ENCODE measurements around the gene SCRN1.
"Not testable (repeated sequence)": the region's sequence is repeated elsewhere in the genome, so short reads cannot be mapped to it uniquely, and the experiment has no call there.

Gene SCRN1

DNA sequence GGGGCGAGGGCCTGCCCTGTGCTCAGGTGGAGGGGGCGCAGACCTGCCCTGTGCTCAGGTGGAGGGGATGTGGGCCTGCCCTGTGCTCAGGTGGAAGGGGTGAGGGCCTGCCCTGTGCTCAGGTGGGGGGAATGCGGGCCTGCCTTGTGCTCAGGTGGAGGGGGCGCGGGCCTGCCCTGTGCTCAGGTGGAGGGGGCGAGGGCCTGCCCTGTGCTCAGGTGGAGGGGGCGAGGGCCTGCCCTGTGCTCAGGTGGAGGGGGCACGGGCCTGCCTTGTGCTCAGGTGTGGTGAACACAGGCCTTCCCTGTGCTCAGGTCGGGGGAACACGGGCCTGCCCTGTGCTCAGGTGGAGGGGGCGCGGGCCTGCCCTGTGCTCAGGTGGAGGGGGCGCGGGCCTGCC is 98.8 kb downstream of the SCRN1 start:
- DNase-seq (ENCODE audit: low read depth in 2 of 2) = not testable (repeated sequence)

DNA sequence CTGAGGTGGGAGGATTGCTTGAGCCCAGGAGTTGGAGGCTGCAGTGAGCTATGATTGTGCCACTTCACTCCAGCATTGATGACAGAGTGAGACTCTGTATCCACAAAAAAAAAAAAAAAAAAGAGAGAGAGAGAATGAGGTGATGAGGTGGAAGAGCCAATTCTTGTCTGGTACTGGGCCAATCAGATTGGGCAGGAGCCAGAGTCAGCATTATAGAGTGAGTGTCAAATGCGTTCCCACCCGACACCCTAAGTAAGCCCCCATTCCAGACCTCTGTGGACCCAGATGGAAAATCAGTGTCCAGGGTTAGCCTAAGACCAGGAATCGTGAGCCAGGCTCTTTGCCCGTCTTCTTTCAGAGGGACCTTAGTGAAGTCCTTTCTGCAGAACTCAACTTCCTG is 99.3 kb downstream of the SCRN1 start:
- no peak for DNase-seq (ENCODE audit: low read depth in 2 of 2)

DNA sequence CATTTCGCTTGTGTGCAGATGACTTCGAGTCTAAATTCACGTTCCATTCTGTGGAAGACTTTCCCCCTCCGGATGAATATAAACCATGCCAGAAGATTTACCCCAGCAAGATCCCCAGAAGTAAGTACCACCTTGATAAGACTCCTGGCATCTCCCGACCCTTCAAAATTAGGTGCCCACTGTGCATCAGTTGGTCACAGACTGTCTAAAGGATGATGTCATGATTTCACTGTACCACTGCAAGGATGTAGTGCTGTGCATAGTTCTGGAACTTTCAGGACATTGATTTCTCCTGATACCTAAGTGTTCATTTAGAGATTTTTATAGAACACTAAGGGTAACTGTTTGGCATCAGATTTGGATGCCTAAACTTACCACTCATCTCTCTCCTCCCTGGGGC is 100.3 kb downstream of the SCRN1 start:
- no peak for DNase-seq (ENCODE audit: low read depth in 2 of 2)

DNA sequence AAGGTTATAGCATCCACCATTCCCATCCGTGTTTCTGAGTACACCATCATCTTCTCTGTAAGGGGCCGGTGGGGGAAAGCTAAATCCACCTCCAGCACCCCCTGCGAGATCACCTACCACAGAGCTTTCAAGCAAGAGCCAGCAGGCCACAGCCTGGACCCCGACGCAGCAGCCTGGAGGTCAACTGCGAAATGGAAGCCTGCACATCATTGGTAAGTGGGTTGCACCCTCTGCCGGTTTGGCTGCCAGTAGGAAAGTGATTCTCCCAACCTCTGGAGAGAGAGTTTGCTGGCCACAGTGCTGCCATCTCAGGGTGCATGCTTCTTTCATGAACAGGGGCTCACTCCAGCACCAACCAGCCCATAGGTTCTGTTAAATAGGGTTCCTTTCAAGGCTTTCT is 101.6 kb downstream of the SCRN1 start:
- no peak for DNase-seq (ENCODE audit: low read depth in 2 of 2)

DNA sequence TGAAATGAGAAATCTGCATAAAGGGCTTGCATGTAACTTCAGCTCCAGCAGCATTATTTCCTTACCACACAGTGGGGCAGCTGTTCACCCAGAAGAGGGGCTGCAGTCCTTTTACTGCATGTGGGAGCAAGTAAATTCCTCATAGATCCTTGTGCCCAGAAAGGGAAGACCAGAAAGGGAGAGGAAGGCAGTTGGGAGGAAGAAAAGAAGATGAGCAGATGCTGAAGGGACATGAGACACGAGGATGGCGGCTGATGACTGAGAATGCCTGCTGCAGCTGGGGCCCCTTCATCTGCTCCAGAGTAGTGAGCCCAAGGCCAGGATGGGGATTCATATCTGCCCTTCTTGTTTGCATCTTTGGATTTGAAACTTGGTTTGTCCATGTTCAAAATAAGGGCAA is 102.8 kb downstream of the SCRN1 start:
- DNase-seq (ENCODE audit: low read depth in 2 of 2) = no peak

DNA sequence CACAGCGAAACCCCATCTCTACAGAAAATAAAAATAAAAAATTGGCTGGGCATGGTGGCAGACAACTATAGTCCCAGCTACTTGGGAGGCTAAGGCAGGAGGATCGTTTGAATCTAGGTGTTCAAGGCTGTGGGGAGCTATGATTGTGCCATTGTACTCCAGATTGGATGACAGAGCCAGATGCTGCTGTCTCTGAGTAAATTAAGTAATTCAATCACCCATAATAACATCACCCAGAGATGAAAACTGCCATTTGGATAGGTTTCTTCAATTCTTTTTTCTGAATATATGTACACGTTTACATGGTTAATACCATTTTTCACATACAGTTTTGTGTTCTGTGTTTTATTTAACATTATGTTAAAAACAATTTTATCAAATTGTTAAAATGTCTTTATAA is 104.0 kb downstream of the SCRN1 start:
- no peak for DNase-seq (ENCODE audit: low read depth in 2 of 2)

DNA sequence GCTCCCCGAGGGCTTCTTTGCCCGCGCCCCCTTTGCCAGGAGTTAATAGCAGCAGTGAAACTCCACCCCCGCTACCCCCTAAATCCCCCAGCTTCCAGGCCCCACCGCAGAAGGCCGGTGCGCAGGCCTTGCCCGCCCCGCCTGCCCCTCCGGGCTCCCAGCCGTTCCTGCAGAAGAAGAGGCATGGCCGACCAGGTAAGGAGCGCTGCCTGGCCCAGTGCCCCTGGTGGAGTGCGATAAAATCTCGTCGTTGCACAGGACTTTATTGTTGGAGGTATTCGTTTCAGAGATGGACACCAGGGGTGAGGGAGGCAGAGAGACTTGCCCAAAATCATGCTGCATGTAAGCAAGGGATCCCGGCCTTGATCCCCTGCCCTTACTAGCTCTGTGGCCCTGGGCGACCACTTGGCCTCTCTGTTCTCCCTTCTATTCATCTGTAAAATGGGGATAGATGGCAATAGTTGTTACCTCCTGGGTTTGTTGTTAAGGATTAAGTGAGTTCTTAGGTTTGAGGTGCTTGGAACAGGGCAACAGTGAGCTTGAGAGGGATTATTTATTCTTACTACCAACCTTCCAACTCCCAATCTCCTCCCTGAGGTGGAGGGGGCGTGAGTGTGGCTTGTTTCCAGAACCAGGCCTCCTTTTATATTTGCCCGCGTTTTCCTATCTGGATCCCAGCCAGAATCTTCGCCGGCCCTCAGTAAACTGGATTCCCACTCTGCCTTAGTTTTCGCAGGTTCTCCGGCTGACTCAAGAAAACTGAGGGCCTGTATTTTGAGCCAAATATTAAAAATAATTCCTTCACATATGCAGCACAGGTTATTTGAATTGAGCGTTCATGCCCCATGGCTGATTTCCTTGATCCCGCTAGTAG is 105.0 kb downstream of the SCRN1 start:
- DNase-seq (ENCODE audit: low read depth in 2 of 2) = no peak

DNA sequence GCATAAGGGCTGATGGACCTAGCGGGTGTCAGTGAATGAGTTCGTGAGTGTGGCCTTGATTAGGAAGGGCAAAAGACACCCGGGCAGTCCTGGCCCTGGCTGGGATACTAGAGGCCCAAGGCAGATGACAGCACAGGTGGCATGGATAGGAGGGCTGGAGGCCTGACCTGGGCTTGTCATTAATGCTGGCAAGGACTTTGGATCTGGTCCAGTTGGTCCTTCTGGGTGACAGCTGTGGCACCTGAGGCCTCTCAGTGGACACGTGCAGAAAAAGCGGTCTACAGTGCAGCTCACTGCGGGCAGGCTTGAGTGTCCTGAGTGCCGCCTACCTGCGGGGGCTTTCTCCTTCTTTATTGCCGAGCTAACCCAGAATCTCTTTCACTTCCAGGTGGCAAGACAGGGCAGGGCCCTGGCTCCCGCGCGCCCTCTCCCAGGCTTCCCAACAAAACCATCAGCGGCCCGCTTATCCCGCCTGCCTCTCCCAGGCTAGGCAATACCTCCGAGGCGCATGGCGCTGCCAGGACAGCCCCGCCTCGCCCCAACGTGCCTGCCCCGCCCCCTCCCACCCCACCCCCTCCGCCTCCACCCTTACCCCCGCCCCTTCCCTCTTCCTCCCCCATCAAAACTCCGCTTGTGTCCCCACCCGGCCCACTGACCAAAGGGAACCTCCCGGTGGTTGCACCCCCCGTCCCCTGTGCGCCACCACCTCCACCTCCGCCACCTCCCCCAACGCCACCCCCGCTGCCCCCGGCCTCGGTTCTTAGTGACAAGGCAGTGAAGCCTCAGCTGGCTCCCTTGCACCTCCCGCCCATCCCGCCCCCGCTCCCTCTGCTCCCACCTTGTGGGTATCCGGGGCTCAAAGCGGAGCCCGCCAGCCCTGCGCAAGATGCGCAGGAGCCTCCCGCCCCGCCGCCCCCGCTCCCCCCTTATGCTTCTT is 105.9 kb downstream of the SCRN1 start:
- DNase-seq (ENCODE audit: low read depth in 2 of 2) = no peak

DNA sequence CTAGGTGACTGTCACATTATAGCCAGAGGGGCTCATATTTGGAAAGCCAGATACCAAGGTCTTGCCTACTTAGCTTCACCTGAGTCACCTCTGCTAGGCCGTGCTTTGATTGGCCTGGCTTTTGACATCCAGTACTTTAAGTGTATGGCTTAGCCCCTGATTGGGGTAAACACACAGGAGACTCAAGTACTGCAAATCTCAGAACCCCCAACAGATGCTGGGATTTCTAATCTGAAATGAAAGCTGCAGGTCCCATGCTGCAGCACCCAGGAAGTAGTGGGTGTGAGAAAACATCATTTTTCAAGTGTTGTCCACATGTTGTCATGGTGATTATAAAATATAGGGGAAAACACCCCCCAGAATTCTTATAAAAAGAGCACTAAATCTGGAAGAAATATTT is 107.1 kb downstream of the SCRN1 start:
- DNase-seq (ENCODE audit: low read depth in 2 of 2) = no peak

DNA sequence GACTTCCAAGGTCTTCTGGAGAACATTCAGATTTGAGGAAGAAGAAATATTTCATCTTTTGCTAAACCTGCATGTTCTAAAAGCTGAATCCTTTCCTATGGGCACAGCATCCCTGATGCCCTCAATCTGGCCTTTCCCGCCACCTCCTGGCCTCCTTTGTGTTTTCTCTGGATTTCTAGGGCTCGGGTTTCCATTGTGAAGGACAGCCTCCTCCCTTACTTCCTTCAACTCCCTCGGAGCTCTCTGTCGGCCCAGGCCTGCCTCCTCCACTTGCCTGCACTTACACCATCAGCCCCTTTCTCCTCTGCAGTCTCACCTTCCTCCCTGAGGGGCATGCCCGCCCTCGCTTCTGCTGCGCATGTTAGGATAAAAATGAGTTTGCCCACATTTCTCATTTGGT is 107.9 kb downstream of the SCRN1 start:
- DNase-seq (ENCODE audit: low read depth in 2 of 2) = no peak

DNA sequence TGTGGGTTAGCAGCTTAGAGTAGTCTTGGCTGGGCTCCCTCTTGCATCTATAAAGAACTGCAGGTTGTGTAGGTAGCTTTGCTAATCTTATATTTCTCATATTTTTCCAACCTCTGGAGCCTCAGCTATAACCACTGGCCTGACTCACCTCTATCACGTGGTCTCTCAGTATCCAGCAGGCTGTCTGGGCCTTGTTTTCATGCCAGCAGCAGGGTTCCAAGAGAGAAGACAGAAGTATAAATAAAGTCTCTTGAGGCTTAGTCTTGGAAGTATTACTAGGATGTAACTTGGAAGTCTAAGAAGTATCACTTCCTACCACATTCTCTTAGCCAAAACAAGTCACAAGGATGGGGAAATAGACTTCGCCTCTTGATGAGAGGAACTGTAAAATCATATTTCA is 110.0 kb downstream of the SCRN1 start:
- no peak for DNase-seq (ENCODE audit: low read depth in 2 of 2)

DNA sequence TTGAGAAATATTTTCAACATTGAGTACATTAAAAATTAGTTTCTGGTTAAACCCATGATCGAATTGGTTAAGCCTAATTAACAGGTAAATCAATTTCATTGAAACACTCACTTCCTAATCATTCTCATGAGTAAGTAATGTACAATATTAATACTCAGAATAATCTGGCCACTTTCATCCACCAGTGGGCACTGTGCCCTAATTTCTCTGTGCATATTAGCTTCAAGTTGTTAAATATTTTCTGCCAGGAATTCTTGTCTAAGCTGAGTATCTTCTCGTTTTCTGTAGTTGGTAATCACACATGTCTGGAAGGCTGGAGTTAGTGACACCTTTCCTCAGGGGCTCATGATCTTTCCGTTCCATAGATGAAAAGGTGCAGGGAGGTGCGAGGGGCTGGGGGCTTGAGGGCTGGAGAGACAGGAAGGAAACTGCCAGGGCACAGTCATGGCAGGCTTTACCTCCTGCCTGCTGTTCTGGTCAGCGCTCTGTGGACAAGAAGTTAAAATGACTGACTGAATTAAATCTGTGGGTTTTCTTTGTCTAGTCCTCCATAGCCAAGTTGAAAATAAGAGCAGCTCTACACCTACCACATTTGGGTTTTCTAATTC is 111.4 kb downstream of the SCRN1 start:
- peak in 1 of 2 experiments; percentile 6 for DNase-seq (ENCODE audit: low read depth in 2 of 2)

DNA sequence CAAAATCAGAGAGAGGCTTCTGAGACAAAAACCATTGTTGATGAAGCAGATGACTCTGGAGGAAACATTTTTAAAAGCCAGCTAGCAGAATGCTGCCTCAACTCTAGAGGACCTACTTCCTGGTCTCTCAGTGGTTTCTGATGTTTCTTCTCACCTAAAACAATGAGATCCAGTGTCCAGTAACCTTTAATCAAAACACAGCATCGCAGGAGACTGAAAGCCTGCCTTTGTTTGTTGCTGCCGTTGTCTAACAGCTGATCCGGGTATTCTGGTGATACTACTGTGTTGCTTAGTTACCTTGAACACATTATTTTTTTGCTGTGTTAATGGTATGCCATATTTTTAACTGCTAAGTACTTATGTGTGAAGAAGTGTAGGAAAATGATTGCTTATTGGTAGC is 112.4 kb downstream of the SCRN1 start:
- DNase-seq (ENCODE audit: low read depth in 2 of 2) = no peak

DNA sequence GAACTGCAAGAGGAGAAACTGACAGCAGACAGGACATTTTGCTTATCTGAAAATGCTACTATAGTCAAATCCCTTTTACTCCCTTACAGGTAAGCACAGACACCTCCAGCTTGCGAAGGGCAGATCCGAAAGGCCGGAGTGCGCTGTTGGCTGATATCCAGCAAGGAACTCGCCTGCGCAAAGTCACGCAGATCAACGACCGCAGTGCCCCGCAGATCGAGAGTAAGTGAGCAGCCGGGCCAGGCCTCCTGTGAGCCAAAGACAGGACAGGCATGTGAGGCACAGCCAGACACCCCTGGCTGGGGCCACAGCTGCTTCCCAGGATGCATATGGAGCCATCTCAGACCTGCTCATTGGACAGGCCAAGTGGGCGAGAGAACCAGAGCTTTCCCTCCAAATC is 113.9 kb downstream of the SCRN1 start:
- no peak for DNase-seq (ENCODE audit: low read depth in 2 of 2)

DNA sequence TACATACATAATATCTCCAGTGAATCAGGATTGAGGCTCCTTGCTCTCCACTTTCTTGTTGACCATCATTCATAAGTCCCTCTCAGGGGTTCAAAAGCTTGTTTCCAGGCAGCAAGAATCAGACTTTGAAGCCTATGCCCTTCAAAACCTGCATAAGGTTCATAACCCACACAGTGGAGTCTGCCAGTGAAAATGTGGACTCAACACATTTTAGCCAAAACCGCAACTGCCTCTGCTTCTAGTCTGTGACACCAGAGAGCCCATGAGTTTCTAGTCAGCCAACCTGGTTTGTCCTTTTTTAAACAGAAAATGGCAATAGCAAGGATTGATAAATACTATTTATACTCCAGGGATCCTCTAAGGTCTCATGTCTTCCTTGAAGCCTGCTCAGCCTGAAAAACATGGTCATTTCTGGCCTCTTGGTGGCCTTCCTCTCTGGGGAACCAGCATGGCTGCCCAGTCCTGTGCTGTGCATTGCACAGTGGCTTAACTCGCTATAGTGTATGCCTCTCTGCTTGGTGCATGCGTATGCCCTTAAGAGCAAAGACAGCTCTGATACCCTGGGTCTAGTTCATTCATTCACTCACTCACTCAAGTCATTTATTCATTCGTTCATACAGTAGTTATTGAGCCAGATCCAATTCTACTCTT is 115.8 kb downstream of the SCRN1 start:
- no peak for DNase-seq (ENCODE audit: low read depth in 2 of 2)

DNA sequence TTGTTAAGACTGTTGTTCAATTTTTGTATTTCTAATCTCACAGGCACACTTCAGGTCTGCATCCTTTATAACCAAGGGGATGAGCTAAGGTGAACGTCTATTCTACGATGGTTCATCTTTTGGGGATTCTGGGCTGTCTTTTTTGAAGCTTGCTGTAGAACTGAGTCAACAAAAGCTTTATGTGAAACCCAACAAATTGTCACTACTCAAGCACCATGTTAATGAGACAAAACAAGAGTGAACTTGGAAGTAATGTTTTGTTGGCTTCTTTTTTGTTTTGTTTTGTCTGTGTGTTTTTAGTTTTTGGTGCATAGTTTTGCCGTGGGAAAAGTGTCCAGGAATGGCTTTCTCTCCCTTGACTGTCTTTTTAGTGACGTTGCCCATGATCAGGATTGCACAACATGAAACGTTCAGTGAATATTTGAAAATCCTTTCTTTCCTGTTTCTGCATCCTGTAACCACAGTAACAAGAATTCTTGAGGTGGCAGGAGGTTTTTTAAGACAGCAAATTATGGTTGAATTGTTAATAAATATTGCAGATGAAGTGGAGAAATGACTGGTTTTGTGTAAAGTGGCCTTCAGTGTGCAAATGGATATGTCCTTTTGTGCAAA is 117.7 kb downstream of the SCRN1 start:
- DNase-seq (ENCODE audit: low read depth in 2 of 2) = no peak
